Vagina (tissue), 2 donors: ENCODE results near the gene WIPF3. TPM values are rescaled to one million over a fixed set of nuclear protein-coding genes. Genes with fewer than 3 reads are reported as not detected.

Source experiments
- DNase-seq, 2 donors: peaks; one replicate each; pipeline ENCODE4 v3.0.0-alpha.2; 2017; ENCODE audit errors: extremely low spot score in 2 of 2
- H3K27ac ChIP-seq: fragments of 200-600 bp; sonication (generic); one replicate; pipeline ENCODE4 v1.5.1; 2019
- H3K27me3 ChIP-seq: fragments of 200-600 bp; sonication (generic); one replicate; pipeline ENCODE4 v1.5.1; 2019
- H3K36me3 ChIP-seq, 2 donors: fragments of 200-600 bp; sonication (generic); one replicate each; pipeline ENCODE4 v1.5.1; 2017 to 2019
- H3K4me1 ChIP-seq: fragments of 200-600 bp; sonication (generic); one replicate; pipeline ENCODE4 v1.5.1; 2019
- H3K4me3 ChIP-seq, 2 donors: fragments of 200-600 bp; sonication (generic); 1 replicate in 1 of 2; 2 replicates in 1 of 2; pipeline ENCODE4 v1.5.1; 2016 to 2019
- H3K9me3 ChIP-seq: fragments of 200-600 bp; sonication (generic); one replicate; pipeline ENCODE4 v1.5.1; 2019
- CTCF ChIP-seq, 3 experiments: fragments of 450-650 bp in 2 of 3; fragments of 200-600 bp in 1 of 3; sonication (generic) in 1 of 3; IDR thresholded peaks; one replicate each; pipeline ENCODE4 v1.5.1; 2017 to 2019; ENCODE audit warnings: antibody characterized with exemption in 3 of 3, mild to moderate bottlenecking in 2 of 3, moderate library complexity in 2 of 3
- POLR2A ChIP-seq, 2 donors: fragments of 450-650 bp; IDR thresholded peaks; one replicate each; pipeline ENCODE4 v1.6.1; 2017; ENCODE audit warnings: antibody characterized with exemption in 2 of 2, mild to moderate bottlenecking in 2 of 2, moderate library complexity in 2 of 2
- POLR2AphosphoS5 ChIP-seq, 2 donors: sonication (generic); formaldehyde crosslinking; IDR thresholded peaks; one replicate each; pipeline ENCODE4 v1.9.0; 2017; ENCODE audit warnings: antibody characterized with exemption in 2 of 2, mild to moderate bottlenecking in 2 of 2, low read depth in 1 of 2; ENCODE audit not compliant: insufficient read depth in 1 of 2
- intact Hi-C: fragments of 100-400 bp; cut with DNase I; formaldehyde crosslinking; loops from one replicate; pipeline ENCODE4 v1.15.1; 2023
- total RNA-seq: library from RNA; depleted of rRNA; stranded (reverse); fragments of >200 nt; gene quantifications from one replicate; pipeline ENCODE4 v1.2.3, GENCODE V29; 2016

The WIPF3 gene
- total RNA-seq, 1 donor from 2014 or later = 0.25 TPM

- no peak for DNase-seq
- H3K9me3 ChIP-seq = no peaks in the 10 kb centered on the region
- TF ChIP-seq POLR2A (IDR thresholded peaks at IDR 0.05) = no peak
- no peak for TF ChIP-seq POLR2AphosphoS5 (IDR thresholded peaks at IDR 0.05; ENCODE audit: insufficient read depth in 1 of 2, low read depth in 1 of 2)
- no peak for TF ChIP-seq CTCF (IDR thresholded peaks at IDR 0.05)
- H3K27ac ChIP-seq = no peak overlapping the region
- peaks cover under 1% of the 10 kb centered on the region for H3K4me1 ChIP-seq
- no peak overlapping the region for H3K4me3 ChIP-seq
- H3K36me3 ChIP-seq = no peaks in the 10 kb centered on the region
- H3K27me3 ChIP-seq = no peaks in the 10 kb centered on the region
- intact Hi-C loops = no loop called here
Observed at GRCh38 chr7:29844559-29844958, 38.3 kb downstream of the WIPF3 start.

- no peaks in the 10 kb centered on the region for H3K27me3 ChIP-seq
- H3K4me3 ChIP-seq = no peak overlapping the region
- no peak for DNase-seq
- TF ChIP-seq CTCF (IDR thresholded peaks at IDR 0.05) (no peak), POLR2AphosphoS5 (IDR thresholded peaks at IDR 0.05; ENCODE audit: insufficient read depth in 1 of 2, low read depth in 1 of 2) (no peak), POLR2A (IDR thresholded peaks at IDR 0.05) (no peak)
- no peaks in the 10 kb centered on the region for H3K9me3 ChIP-seq
- intact Hi-C loops = no loop called here
- H3K27ac ChIP-seq = no peak overlapping the region
- no peaks in the 10 kb centered on the region for H3K36me3 ChIP-seq
- no peaks in the 10 kb centered on the region for H3K4me1 ChIP-seq
Observed at GRCh38 chr7:29847496-29847895, 41.2 kb downstream of the WIPF3 start.

GRCh38 chr7:29847916-29848315, 41.6 kb downstream of the WIPF3 start:
- H3K27ac ChIP-seq = no peak overlapping the region
- intact Hi-C loops = no loop called here
- H3K27me3 ChIP-seq = no peaks in the 10 kb centered on the region
- no peaks in the 10 kb centered on the region for H3K9me3 ChIP-seq
- no peaks in the 10 kb centered on the region for H3K36me3 ChIP-seq
- no peak for DNase-seq
- no peaks in the 10 kb centered on the region for H3K4me1 ChIP-seq
- TF ChIP-seq POLR2AphosphoS5 (IDR thresholded peaks at IDR 0.05; ENCODE audit: insufficient read depth in 1 of 2, low read depth in 1 of 2) (no peak), CTCF (IDR thresholded peaks at IDR 0.05) (no peak), POLR2A (IDR thresholded peaks at IDR 0.05) (no peak)
- no peak overlapping the region for H3K4me3 ChIP-seq

GRCh38 chr7:29848941-29849340, 42.6 kb downstream of the WIPF3 start:
- intact Hi-C loops = no loop called here
- DNase-seq = no peak
- no peak for TF ChIP-seq POLR2AphosphoS5 (IDR thresholded peaks at IDR 0.05; ENCODE audit: insufficient read depth in 1 of 2, low read depth in 1 of 2)
- TF ChIP-seq CTCF (IDR thresholded peaks at IDR 0.05) = no peak
- TF ChIP-seq POLR2A (IDR thresholded peaks at IDR 0.05) = no peak
- no peak overlapping the region for H3K4me3 ChIP-seq
- no peaks in the 10 kb centered on the region for H3K4me1 ChIP-seq
- no peaks in the 10 kb centered on the region for H3K9me3 ChIP-seq
- no peaks in the 10 kb centered on the region for H3K27me3 ChIP-seq
- no peaks in the 10 kb centered on the region for H3K36me3 ChIP-seq
- no peak overlapping the region for H3K27ac ChIP-seq

GRCh38 chr7:29851487-29851886, 45.2 kb downstream of the WIPF3 start:
- Histone ChIP-seq H3K4me1 (no peaks in the 10 kb centered on the region), H3K27ac (no peak overlapping the region), H3K4me3 (no peak overlapping the region), H3K36me3 (no peaks in the 10 kb centered on the region), H3K9me3 (no peaks in the 10 kb centered on the region), H3K27me3 (no peaks in the 10 kb centered on the region)
- TF ChIP-seq CTCF (IDR thresholded peaks at IDR 0.05) (no peak), POLR2AphosphoS5 (IDR thresholded peaks at IDR 0.05; ENCODE audit: insufficient read depth in 1 of 2, low read depth in 1 of 2) (no peak), POLR2A (IDR thresholded peaks at IDR 0.05) (no peak)
- no peak for DNase-seq
- intact Hi-C loops = no loop called here
